ENCODE measurements around the gene MEGF6.
A peak's percentile ranks its signal among the peaks of the same experiment; 100 is the strongest.

MEGF6 gene

DNA sequence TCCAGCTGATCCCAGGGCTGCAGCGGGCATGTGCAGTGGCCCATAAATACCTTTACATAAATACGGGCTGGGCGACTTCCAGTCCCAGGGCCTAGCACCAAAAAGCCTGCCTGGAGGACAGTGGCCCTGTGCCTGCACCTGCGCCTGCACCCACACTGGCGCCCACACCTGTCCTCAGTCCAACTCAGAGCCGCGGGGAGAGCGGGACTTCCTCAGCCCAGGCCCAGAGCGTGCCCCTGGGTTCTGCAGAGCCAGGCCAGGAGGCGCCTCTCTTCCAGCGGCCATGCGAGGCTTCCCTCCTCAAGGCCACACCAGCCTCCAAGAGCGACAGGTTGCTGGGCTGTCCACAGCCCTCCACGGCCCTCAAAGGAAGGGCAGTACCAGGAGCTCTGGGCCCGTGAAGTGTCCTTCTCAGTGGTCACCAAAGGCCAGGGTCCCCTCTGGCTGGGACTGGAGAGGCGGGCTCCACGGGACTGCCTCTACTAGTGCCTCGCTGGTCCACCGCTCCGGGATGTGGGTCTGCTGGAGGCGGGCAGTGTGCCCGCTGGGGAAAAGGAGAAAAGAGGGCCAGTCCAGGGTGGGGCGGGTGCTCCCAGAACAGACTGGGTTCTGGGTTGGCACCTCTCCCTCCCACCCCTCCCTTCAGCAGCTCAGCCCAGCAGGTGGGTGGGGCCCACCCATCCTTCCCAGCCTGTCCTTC lies 121.1 kb downstream of the MEGF6 start:
- H3K9ac ChIP-seq: no peak overlapping the region
- H3K4me1 ChIP-seq: peaks cover 16% of the 10 kb centered on the region
- no peaks in the 10 kb centered on the region for H3K36me3 ChIP-seq (ENCODE audit: control insufficient read depth, insufficient read depth, low read length)

DNA sequence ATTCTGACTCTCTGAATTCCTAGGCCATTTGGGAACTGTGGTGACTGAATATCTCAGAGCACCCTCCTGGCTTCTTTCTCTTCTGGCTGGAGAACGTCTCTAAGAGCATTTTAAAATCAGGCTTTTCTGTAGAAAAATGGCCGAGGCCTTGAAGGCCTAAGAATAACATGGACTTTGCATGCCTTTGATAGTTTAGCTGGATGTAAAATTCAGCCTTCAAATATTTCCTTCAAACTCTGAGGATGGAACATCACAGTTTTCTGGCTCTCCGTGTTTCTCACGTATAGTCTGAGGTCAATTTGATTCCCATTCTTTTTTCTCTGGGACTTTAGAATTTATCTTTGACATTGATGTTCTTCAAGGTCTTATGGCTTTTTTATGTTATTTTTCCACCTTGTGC lies 122.9 kb downstream of the MEGF6 start:
- Histone ChIP-seq H3K9me3 (ENCODE audit: control insufficient read depth, low read length) (peaks cover 2% of the 10 kb centered on the region), H3K36me3 (ENCODE audit: control insufficient read depth, insufficient read depth, low read length) (no peaks in the 10 kb centered on the region), H3K27me3 (ENCODE audit: control insufficient read depth, insufficient read depth, low read length) (no peaks in the 10 kb centered on the region), H3K27ac (no peak overlapping the region), H3K4me3 (ENCODE audit: low read depth, low read length) (no peak overlapping the region), H3K4me2 (ENCODE audit: low read length) (no peak overlapping the region), H3K9ac (no peak overlapping the region), H3K79me2 (no peaks in the 10 kb centered on the region), H2AFZ (no peak overlapping the region), H3K4me1 (peaks cover 16% of the 10 kb centered on the region)
- TF ChIP-seq, protein P1, sequence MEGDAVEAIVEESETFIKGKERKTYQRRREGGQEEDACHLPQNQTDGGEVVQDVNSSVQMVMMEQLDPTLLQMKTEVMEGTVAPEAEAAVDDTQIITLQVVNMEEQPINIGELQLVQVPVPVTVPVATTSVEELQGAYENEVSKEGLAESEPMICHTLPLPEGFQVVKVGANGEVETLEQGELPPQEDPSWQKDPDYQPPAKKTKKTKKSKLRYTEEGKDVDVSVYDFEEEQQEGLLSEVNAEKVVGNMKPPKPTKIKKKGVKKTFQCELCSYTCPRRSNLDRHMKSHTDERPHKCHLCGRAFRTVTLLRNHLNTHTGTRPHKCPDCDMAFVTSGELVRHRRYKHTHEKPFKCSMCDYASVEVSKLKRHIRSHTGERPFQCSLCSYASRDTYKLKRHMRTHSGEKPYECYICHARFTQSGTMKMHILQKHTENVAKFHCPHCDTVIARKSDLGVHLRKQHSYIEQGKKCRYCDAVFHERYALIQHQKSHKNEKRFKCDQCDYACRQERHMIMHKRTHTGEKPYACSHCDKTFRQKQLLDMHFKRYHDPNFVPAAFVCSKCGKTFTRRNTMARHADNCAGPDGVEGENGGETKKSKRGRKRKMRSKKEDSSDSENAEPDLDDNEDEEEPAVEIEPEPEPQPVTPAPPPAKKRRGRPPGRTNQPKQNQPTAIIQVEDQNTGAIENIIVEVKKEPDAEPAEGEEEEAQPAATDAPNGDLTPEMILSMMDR (IDR thresholded peaks at IDR 0.05): no peak

More for the DNA sequence above, 121.1 kb downstream of the MEGF6 start:
- TF ChIP-seq, protein P1 (IDR thresholded peaks at IDR 0.05): no peak
- H3K27me3 ChIP-seq (ENCODE audit: control insufficient read depth, insufficient read depth, low read length): no peaks in the 10 kb centered on the region
- no peak overlapping the region for H3K4me3 ChIP-seq (ENCODE audit: low read depth, low read length)
- H3K79me2 ChIP-seq: no peaks in the 10 kb centered on the region
- peaks cover 2% of the 10 kb centered on the region for H3K9me3 ChIP-seq (ENCODE audit: control insufficient read depth, low read length)
- no peak overlapping the region for H2AFZ ChIP-seq
- peak overlapping the region; percentile 56 for H3K27ac ChIP-seq
- no peak overlapping the region for H3K4me2 ChIP-seq (ENCODE audit: low read length)

DNA sequence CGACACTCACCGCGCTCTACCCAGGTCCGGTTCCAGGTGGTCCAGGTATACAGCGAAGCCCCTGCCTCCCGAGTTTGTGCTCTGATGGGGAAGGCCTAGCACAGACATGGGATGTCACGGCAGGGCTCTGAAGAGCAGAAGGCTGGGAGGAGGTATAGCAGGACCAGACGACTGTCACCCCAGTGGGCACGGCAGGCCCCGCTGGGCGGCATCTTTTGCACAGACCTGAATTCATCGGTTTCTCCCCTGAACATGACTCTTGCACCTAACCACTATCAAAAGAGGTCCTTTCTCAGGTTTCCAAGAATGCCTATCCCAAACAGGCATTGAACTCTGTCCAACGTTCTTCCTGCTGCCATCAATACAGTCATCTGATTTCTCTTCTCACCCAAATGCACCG lies 126.3 kb downstream of the MEGF6 start:
- H3K4me3 ChIP-seq (ENCODE audit: low read depth, low read length): no peak overlapping the region
- no peak overlapping the region for H3K9ac ChIP-seq
- no peaks in the 10 kb centered on the region for H3K36me3 ChIP-seq (ENCODE audit: control insufficient read depth, insufficient read depth, low read length)
- TF ChIP-seq, protein P1 (IDR thresholded peaks at IDR 0.05): no peak
- H3K9me3 ChIP-seq (ENCODE audit: control insufficient read depth, low read length): peaks cover 2% of the 10 kb centered on the region
- H3K27me3 ChIP-seq (ENCODE audit: control insufficient read depth, insufficient read depth, low read length): no peaks in the 10 kb centered on the region
- no peak overlapping the region for H3K27ac ChIP-seq
- no peaks in the 10 kb centered on the region for H3K79me2 ChIP-seq
- peaks cover 9% of the 10 kb centered on the region for H3K4me1 ChIP-seq
- no peak overlapping the region for H3K4me2 ChIP-seq (ENCODE audit: low read length)
- H2AFZ ChIP-seq: no peak overlapping the region

DNA sequence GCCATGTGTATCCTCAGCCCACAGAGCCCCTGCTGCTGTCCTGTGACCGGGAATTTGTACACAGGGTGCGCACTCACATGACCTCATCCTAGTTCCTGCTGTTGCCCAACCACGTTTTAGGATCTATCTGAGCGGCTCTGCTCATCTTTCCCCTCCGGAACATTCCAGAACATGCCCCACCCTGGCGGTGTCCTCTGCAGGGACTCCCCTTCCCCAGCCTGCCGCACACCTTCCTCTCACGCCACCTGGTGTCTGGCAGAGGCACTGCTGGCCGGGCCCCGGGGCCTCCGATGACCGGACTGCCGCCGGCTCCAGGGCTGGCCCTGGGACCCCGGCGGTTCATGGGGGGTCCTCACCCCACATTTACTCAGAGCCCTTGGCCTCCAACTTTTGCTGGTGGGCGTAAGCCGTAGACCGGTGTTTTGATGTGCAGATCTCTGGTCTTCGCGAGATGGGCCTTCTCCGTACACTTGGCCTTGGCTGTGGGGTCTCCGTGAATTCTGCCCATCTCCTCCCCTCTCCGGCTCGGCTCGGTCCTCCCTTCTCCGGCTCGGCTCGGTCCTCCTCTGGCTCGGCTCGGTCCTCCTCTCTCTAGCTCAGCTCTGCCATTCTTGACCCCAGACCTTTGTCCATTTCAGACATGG lies 127.4 kb downstream of the MEGF6 start:
- TF ChIP-seq, protein P1 (IDR thresholded peaks at IDR 0.05): peak; percentile 68

More for the DNA sequence above, 127.4 kb downstream of the MEGF6 start:
- H3K27ac ChIP-seq: no peak overlapping the region
- H3K9me3 ChIP-seq (ENCODE audit: control insufficient read depth, low read length): peaks cover 2% of the 10 kb centered on the region
- H3K27me3 ChIP-seq (ENCODE audit: control insufficient read depth, insufficient read depth, low read length): no peaks in the 10 kb centered on the region
- no peaks in the 10 kb centered on the region for H3K36me3 ChIP-seq (ENCODE audit: control insufficient read depth, insufficient read depth, low read length)
- peaks cover under 1% of the 10 kb centered on the region for H3K4me1 ChIP-seq
- no peak overlapping the region for H3K4me2 ChIP-seq (ENCODE audit: low read length)
- H2AFZ ChIP-seq: no peak overlapping the region
- H3K4me3 ChIP-seq (ENCODE audit: low read depth, low read length): no peak overlapping the region
- H3K9ac ChIP-seq: no peak overlapping the region
- H3K79me2 ChIP-seq: no peaks in the 10 kb centered on the region

All from parathyroid adenoma (tissue), 2 donors.